Stimulated activated CD8-positive, alpha-beta memory T cell treated with anti-CD3 and anti-CD28 coated beads, Interleukin-4, amount 100 ng/mL, for 1 hour (primary cell): Measurements from ENCODE around the gene VPS8.
"Not testable (repeated sequence)": the region's sequence is repeated elsewhere in the genome, so short reads cannot be mapped to it uniquely, and the experiment has no call there.

Experiments used
- DNase-seq, 2 donors: peaks; one replicate each; pipeline ENCODE4 v3.0.0-alpha.2; 2020; ENCODE audit warnings: low read depth in 2 of 2, low spot score in 1 of 2

The VPS8 gene

DNA sequence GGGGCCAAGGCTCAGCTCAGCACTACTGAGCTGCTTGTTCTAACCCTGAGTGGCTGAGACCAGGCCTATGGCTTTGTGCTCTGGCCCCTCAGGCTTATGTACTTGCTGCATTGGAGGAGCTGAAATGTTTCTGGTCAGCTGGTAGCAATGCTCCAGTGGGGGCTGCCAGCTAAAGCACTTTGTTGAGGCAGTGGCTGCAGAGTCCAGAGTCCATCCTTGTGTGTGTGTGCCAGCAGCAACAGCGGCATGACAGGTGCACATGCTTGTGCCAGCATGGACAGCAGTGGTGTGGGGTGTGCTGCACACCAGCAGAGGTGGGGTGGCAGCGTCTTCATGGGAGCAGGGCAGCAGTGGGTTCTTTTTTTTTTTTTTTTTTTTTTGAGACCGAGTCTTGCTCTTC is 169.1 kb downstream of the VPS8 start:
- DNase-seq = no peak

DNA sequence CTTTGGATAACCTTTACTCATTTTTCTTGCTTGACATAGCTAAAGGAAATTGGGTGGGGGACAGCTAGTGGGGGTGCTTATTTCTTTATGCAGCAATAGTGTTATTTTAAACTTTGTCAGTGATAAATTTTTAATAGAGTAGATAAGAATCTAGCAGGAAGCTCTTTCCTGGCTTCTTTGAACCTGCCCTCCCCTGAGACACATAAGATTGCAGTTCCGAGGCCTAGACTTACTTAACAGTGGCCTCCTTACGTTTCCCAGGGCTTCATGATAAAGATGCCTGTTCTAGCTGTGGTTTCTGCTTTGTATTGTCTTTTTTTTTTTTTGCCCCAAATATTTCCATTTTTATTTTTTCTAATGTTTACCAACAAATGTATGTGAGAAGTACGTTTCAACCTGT is 170.1 kb downstream of the VPS8 start:
- no peak for DNase-seq

- no peak for DNase-seq
Measured at GRCh38 chr3:184985586-184985985, 173.6 kb downstream of the VPS8 start.

DNA sequence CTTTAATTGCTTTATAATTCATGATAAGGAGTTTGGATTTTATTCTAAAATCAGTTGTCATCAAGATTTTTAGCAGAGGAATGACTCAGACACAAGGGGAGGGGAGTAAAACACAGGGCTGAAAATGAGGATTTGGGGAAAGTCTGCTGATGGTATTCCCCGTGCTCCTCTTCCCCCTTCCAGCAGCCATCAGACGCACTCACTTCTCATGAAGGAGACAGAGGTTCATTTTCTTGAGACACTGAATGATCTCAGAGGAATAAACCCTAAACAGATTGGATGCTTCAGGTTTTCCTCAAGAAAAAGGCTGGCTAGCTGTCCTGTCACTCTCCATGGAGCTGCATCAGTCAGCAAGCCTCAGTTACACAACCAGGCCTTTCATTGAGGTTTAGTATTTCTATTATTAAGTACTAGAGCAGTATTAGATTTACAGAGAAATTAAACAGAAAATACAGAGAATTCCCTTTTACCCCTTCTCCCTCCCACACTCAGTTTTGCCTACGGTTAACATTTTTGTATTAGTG is 174.5 kb downstream of the VPS8 start:
- DNase-seq = no peak

DNA sequence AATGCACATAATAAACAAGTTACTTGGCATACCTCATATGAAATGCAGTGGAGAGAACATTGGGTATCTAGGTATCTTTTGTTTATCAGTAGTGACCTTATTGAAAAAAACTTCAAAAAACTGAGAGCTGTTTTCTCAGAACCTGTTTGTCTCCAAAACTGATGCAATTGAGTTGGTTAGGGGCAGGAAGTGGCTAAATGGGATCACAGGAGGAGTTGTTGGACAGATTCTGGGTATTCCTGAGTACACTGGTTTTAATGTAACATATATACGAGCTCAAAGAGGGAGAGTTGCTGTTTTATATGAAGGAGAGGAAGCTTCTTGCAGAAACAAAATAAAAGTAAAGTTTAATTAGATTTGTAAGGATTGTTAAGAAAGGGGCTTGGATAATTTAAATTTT is 181.4 kb downstream of the VPS8 start:
- DNase-seq = no peak

DNA sequence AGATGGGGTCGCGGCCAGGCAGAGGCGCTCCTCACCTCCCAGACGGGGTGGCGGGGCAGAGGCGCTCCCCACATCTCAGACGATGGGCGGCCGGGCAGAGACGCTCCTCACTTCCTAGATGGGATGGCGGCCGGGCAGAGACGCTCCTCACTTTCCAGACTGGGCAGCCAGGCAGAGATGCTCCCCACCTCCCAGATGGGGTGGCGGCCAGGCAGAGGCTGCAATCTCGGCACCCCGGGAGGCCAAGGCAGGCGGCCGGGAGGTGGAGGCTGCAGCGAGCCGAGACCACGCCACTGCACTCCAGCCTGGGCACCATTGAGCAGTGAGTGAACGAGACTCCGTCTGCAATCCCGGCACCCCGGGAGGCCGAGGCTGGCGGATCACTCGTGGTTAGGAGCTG is 191.9 kb downstream of the VPS8 start:
- DNase-seq = not testable (repeated sequence)

DNA sequence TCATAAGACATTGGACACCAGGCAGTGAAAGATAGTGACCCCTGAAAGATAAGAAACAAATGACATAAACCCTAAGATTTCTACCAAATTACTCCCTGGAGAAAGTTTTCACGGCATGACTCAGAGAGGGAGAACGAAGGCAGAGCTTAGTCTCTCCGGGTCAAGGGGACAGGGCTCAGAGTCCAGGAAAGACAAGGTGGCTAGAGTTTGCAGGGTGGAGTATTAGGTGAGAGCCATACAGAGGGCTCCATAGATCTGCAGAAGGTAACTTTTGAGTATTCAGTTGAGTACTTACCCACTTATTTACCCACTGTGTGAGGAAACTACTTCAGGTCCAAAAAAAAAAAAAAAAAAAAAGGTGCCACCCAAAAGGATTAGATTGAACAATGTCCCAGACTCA is 197.7 kb downstream of the VPS8 start:
- no peak for DNase-seq

- not testable (repeated sequence) for DNase-seq
Measured at GRCh38 chr3:185017584-185017983, 205.6 kb downstream of the VPS8 start.

GRCh38 chr3:185017996-185018395 is 206.0 kb downstream of the VPS8 start:
- not testable (repeated sequence) for DNase-seq

DNA sequence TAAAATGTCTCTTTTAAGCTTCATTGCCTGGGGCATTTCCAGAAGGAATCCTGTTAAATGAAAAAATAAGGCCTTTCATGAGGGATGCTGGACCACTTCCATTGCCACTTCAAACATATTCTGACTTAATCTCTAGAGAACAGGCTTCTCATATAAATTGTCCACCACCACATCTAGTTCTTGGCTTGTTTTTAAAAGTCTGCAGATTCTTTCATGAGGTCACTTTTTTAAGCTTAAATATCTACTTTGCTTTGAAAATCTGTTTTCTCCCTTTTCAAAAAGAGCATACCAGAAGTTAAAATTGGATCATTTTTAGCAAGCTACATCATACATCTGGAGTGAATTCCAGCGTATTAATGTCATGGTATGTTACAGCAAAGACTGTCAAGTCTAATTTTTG is 209.3 kb downstream of the VPS8 start:
- no peak for DNase-seq

DNA sequence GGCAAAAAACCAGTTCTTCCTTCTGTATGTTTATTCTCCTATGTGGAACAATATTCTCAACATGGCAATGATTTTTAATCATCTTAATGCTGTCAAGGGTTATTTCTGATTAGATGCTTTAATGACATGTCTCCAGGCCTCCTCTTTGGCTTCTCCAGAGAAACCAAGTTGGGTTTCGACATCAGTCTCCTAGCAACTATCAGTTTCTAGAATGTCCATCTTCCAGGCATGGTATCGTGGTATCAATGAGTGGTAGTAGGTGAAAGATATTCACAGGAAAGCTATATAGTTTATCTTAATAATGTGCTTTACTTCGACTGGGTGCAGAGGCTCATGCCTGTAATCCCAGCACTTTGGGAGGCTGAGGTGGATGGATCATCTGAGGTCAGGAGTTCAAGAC is 212.4 kb downstream of the VPS8 start:
- DNase-seq = no peak

DNA sequence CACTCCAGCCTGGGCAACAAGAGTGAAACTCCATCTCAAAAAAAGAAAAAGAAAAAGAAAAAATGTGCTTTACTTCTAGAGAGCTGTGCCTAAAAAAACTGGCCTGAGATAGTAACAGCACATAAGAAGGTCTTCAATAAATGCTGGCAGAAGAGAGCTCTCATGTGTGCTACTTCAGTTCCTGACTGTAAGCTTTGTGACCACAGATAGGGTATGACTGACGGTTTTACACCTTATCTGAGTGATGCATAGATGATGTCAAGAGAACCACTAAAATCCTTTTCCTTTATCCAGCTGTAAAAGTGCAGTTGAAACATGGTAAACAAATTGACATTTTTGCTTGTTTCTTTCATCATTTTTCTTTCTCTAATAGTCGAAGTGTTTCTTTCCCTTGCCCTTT is 213.0 kb downstream of the VPS8 start:
- DNase-seq = no peak

GRCh38 chr3:185028121-185028520 is 216.2 kb downstream of the VPS8 start:
- no peak for DNase-seq

- DNase-seq = no peak
Measured at GRCh38 chr3:185029086-185029485, 217.1 kb downstream of the VPS8 start.

DNA sequence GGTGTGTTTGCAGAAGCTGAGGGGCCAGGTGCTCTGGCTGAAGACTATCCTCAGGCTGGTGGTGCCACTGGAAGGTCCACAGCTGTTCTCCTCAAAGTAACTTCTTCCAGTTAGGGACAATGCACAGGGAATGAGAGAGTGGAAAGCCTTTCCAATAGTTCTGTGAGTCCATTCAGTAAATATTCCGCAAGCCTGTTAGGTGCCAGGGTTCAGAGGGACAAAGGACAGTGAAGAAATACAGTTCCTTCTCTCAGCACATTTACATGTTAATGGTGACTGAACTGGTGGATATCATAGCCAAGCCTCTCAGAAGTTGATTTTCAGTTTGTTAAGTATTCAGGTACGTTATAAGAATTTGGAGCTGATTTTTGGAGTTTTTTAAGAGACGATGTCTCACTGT is 218.4 kb downstream of the VPS8 start:
- DNase-seq = no peak

- no peak for DNase-seq
Measured at GRCh38 chr3:185030951-185031350, 219.0 kb downstream of the VPS8 start.

DNA sequence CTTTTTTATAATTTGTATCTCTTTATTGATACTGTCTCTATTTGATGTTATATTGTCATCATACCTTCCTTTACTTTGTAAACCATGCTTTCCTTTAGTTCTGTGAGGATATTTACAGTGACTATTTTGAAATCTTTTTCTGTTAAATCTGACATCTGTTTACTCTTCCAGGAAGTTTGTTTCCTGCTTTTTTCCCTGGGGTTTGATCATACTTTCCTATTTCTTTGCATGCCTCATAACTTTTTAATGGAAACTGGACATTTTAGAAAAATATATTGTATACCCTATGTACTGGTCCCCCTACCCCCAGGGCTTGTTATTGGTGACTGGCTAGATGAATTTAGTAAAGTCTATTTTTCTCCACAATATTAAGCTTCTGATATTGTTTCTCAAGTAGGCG is 225.8 kb downstream of the VPS8 start:
- DNase-seq = no peak

DNA sequence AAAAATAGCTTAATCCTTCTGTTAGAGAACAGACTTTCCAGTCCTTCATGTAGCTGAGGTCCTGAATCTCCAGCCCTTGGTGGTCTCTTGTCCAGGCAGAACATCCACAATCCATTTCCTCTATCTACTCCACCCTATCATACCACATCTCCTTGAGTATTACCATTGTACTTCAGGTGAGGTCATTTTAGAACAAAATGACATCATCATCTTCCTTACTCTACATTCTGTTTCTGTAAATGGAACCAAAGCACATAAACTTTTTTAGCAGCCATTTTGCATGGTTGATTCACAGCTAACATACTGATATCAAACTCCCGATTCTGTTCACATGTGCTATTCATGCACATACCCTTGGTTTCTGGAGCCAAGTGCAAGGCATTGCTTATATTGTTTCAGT is 228.5 kb downstream of the VPS8 start:
- DNase-seq = no peak

DNA sequence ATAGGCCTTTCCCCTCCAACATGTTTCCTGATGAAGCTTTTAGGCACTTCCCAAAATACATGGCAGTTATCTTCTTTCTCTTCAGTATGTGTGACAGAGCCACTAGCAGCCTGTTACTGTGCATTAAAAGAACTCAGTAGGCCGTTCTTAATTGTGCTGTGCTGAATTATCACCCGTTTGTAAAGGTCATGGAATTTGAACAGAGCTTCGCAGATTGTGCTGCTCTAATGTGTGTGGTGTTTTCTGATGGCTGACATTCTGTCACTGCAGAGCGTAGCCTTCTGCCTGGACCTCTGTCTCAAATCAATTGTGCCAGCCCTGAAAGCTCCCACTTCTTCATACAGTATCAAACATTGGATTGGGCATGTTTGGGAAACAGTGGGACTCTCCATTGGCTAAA is 229.6 kb downstream of the VPS8 start:
- no peak for DNase-seq

DNA sequence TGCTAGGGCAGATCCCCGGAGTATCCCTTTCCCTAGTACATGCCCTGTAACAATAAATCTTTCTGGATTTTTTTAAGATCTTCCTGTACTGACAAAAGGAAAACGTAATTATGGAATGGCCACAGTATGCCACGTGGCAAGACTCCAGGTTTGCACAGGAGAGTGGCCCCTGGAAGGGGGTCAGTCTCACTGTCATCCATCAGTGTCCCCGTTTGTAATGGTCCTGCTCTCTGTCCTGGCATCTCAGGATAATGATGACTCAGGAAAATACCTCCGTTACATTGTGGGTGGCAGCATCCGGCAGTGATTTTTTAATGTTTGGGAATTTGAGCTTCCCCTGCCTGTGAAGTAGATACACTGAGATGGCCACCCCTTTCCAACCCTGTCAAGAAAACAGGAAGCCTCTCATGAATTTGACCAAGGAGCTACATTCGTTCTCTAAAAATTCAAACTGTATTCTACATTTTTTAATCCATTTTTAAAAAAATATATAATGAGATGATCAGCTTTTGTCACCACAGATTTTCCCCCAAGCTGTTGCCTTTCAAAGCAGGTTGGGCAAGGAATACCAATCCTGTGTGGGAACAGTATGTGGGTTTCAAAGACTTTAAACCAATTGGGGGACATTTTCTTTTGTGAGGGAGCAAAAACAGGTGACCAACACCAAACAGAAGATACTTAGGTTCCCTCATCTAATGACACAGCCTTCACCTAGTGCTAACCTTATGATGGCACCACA is 230.5 kb downstream of the VPS8 start:
- no peak for DNase-seq

DNA sequence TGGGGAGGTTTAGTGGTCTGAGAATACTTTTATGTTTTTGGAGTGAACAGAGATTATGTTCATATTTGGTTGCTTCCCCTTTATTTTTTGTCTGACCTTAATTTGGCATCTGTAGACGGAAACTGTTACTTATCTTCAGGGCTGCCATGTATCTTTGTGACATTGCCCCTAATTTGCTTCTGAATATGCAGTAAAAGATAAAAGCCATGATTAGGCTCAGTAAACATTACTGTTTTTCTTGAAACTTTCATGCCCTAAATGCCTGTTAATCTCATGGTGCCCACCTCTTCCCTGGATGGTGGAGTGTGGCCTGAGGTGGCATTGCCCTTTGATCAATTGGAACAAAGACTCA is 234.2 kb downstream of the VPS8 start:
- DNase-seq = no peak

DNA sequence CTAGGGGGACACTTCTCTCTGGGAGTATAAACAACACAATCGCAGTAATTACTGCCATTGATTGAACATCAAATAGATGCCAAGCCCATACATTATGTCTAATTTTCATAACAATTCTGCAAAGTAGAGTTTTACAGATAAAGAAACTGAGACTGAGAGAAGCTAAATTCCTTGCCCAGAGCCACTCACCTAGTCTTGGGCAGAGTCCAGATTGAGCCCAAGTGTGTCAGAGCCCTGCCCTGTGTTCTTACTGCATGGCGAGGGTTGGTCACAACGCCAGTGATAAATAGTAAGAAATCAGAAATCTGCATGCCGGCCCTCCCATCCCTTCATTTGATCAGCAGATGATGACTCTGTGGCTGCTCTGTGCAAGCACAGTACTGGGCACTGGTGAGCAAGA is 234.6 kb downstream of the VPS8 start:
- no peak for DNase-seq

GRCh38 chr3:185049710-185050109 is 237.7 kb downstream of the VPS8 start:
- no peak for DNase-seq
